HG03097 (cell line): ENCODE results near the gene SNAPC3.
"Not testable (repeated sequence)": the region's sequence is repeated elsewhere in the genome, so short reads cannot be mapped to it uniquely, and the experiment has no call there.

Experiments
- ATAC-seq: cut with Tn5 transposase; IDR thresholded peaks from one replicate; pipeline ENCODE4 v1.9.1; 2021; ENCODE audit not compliant: unreplicated experiment, low FRiP score

Gene SNAPC3

GRCh38 chr9:15422372-15423230 lies at the start of gene SNAPC3:
TSS of gene SNAPC3 (plus strand) at chr9:15422876. CDS start at chr9:15422880, 4 bp downstream.
- ATAC-seq, result peak; percentile 99

- ATAC-seq, result no peak
Observed at GRCh38 chr9:15373881-15374280, 48.8 kb upstream of the SNAPC3 start.

GRCh38 chr9:15374310-15374709 lies 48.4 kb upstream of the SNAPC3 start:
- ATAC-seq, result no peak

GRCh38 chr9:15374825-15375224 lies 47.9 kb upstream of the SNAPC3 start:
- no peak for ATAC-seq

- ATAC-seq, result no peak
Observed at GRCh38 chr9:15377625-15378540, 44.8 kb upstream of the SNAPC3 start.

- ATAC-seq, result not testable (repeated sequence)
Observed at GRCh38 chr9:15379317-15379716, 43.4 kb upstream of the SNAPC3 start.

GRCh38 chr9:15379888-15380287 lies 42.8 kb upstream of the SNAPC3 start:
- not testable (repeated sequence) for ATAC-seq

- no peak for ATAC-seq
Observed at GRCh38 chr9:15381491-15381890, 41.2 kb upstream of the SNAPC3 start.

GRCh38 chr9:15386465-15386864 lies 36.2 kb upstream of the SNAPC3 start:
- no peak for ATAC-seq

- ATAC-seq, result no peak
Observed at GRCh38 chr9:15389173-15389572, 33.5 kb upstream of the SNAPC3 start.

- no peak for ATAC-seq
Observed at GRCh38 chr9:15389631-15390030, 33.0 kb upstream of the SNAPC3 start.

- ATAC-seq, result no peak
Observed at GRCh38 chr9:15390201-15390600, 32.5 kb upstream of the SNAPC3 start.

GRCh38 chr9:15392363-15392762 lies 30.3 kb upstream of the SNAPC3 start:
- ATAC-seq, result no peak

- no peak for ATAC-seq
Observed at GRCh38 chr9:15400281-15400941, 22.3 kb upstream of the SNAPC3 start.

- ATAC-seq, result no peak
Observed at GRCh38 chr9:15401266-15401665, 21.4 kb upstream of the SNAPC3 start.

- ATAC-seq, result no peak
Observed at GRCh38 chr9:15403155-15403554, 19.5 kb upstream of the SNAPC3 start.

GRCh38 chr9:15404171-15404570 lies 18.5 kb upstream of the SNAPC3 start:
- no peak for ATAC-seq

GRCh38 chr9:15416880-15417279 lies 5.8 kb upstream of the SNAPC3 start:
- no peak for ATAC-seq

GRCh38 chr9:15417626-15418025 lies 5.0 kb upstream of the SNAPC3 start:
- no peak for ATAC-seq

GRCh38 chr9:15420796-15421195 lies 1.9 kb upstream of the SNAPC3 start:
- ATAC-seq, result no peak

- ATAC-seq, result no peak
Observed at GRCh38 chr9:15421532-15421931, 1.1 kb upstream of the SNAPC3 start.
